Measurements from ENCODE around the gene ZNF462. TPM values are rescaled to one million over a fixed set of nuclear protein-coding genes. Genes with fewer than 3 reads are reported as not detected.

The ZNF462 gene
- total and polyA plus RNA-seq, 2 of the 4 experiments (the other 2 are of a cell fraction) = 6.1 to 18.8 TPM

GRCh38 chr9:106941916-106942315 lies 79.0 kb downstream of the ZNF462 start:
- Histone ChIP-seq H2BK120ac (ENCODE audit: low read depth, low read length) (no peak overlapping the region), H3K27ac (ENCODE audit: insufficient read depth, low read length) (no peak overlapping the region), H3K14ac (replicated peaks; ENCODE audit: low read depth, low read length) (no peak overlapping the region), H3K9ac (ENCODE audit: low read depth, low read length) (no peak overlapping the region), H4K20me1 (ENCODE audit: insufficient read depth, low read length) (peaks cover 2% of the 10 kb centered on the region; the same call in 1 of the 2 replicates), H3K18ac (ENCODE audit: low read depth, low read length) (no peak overlapping the region), H3K9me1 (ENCODE audit: insufficient read depth, low read length) (peaks cover 1% of the 10 kb centered on the region; the same call in 1 of the 2 replicates), H2AK5ac (ENCODE audit: low read depth, low read length) (no peak overlapping the region), H4K91ac (ENCODE audit: insufficient read depth, low read depth, low read length) (no peak overlapping the region), H2BK15ac (ENCODE audit: low read depth, low read length) (no peak overlapping the region), H3K79me1 (ENCODE audit: low read depth in 1 of 2, low read length in 2 of 2) (no peaks in the 10 kb centered on the region; a peak in 1 of 4 replicates), H3K36me3 (ENCODE audit: control insufficient read depth, insufficient read depth, low read length) (peaks cover 20% of the 10 kb centered on the region), H3K27me3 (ENCODE audit: control insufficient read depth, insufficient read depth, low read length) (no peaks in the 10 kb centered on the region), H3K4me1 (ENCODE audit: control insufficient read depth, insufficient read depth, low read length) (peaks cover under 1% of the 10 kb centered on the region; the same call in 1 of the 2 replicates), H2AK9ac (replicated peaks; ENCODE audit: low read depth, low read length, poor library complexity) (no peak overlapping the region), H3K23ac (ENCODE audit: low read depth, low read length) (no peak overlapping the region), H2BK20ac (ENCODE audit: low read depth, low read length) (no peak overlapping the region), H4K8ac (ENCODE audit: low read depth in 2 of 2, low read length in 2 of 2) (no peak overlapping the region), H3K4me3 (ENCODE audit: insufficient read depth, low read depth, low read length) (no peak overlapping the region), H4K5ac (ENCODE audit: low read depth, low read length) (no peak overlapping the region), H3K4ac (ENCODE audit: low read depth, low read length) (no peak overlapping the region), H3K9me3 (ENCODE audit: control insufficient read depth, insufficient read depth, low read length) (no peaks in the 10 kb centered on the region), H2AFZ (replicated peaks; ENCODE audit: low read length, poor library complexity) (no peak overlapping the region), H3K4me2 (ENCODE audit: low read depth, low read length) (no peak overlapping the region), H2BK5ac (ENCODE audit: low read depth, low read length, poor library complexity, severe bottlenecking) (no peak overlapping the region), H3K56ac (ENCODE audit: extremely low read depth, insufficient read depth, low read length) (no peak overlapping the region)
- in situ Hi-C loops (cut with MboI; ENCODE audit: low sequenced_read_pairs) = no loop called here
- DNase-seq (no peak), ATAC-seq (ENCODE audit: low read depth) (no peak)
- dilution Hi-C loops (cut with HindIII; ENCODE audit: low sequenced_read_pairs, unreplicated experiment) = no loop called here
- WGBS, 2 experiments (ENCODE audit: extremely low coverage in 2 of 2, insufficient read length in 1 of 2) = no CpG with 5 or more reads among the region's 2 CpGs
- no TSS peak for BruUV-seq (replicated peaks)
- POLR2A ChIA-PET (ENCODE audit: unreplicated experiment) = no interaction called here
- TF ChIP-seq MAFK (IDR thresholded peaks at IDR 0.05; ENCODE audit: low read depth, low read length) (no peak), BHLHE40 (IDR thresholded peaks at IDR 0.05; ENCODE audit: low read depth, low read length) (no peak), USF2 (IDR thresholded peaks at IDR 0.05; ENCODE audit: low read depth, low read length) (no peak), CHD1 (IDR thresholded peaks at IDR 0.05; ENCODE audit: low read depth, low read length) (no peak), RFX5 (IDR thresholded peaks at IDR 0.05; ENCODE audit: low read depth, low read length) (no peak), POLR2A (IDR thresholded peaks at IDR 0.05; ENCODE audit: low read depth, low read length) (no peak), RAD21 (IDR thresholded peaks at IDR 0.05; ENCODE audit: low read length) (no peak), MXI1 (IDR thresholded peaks at IDR 0.05; ENCODE audit: borderline replicate concordance, low read depth, low read length) (no peak), CEBPB (IDR thresholded peaks at IDR 0.05; ENCODE audit: low read depth, low read length) (no peak), FOS (IDR thresholded peaks at IDR 0.05; ENCODE audit: low read depth, low read length) (no peak), NFE2L2 (IDR thresholded peaks at IDR 0.05; ENCODE audit: low read depth, low read length) (no peak)
- intact Hi-C loops (cut with micrococcal nuclease) = no loop called here
- CTCF ChIA-PET = no interaction called here
